Trophoblast cell (in vitro differentiated cells and primary cell): ENCODE data around the gene RIPPLY3.
"Not testable (repeated sequence)": the region's sequence is repeated elsewhere in the genome, so short reads cannot be mapped to it uniquely, and the experiment has no call there.

ENCODE experiments used
- DNase-seq, 2 donors: peaks; one replicate each; pipeline ENCODE4 v3.0.0-alpha.2; 2016
- H2AFZ ChIP-seq: 2 replicates; pipeline ENCODE4 v1.6.1; 2013; ENCODE audit warnings: low read length, moderate library complexity, mild to moderate bottlenecking; ENCODE audit not compliant: insufficient read depth, poor library complexity
- H2AK5ac ChIP-seq: 2 replicates; pipeline ENCODE4 v1.6.1; 2013; ENCODE audit warnings: mild to moderate bottlenecking, low read length
- H2BK120ac ChIP-seq: 2 replicates; pipeline ENCODE4 v1.6.1; 2013; ENCODE audit warnings: low read length, mild to moderate bottlenecking, moderate library complexity; ENCODE audit not compliant: insufficient read depth, poor library complexity
- H2BK12ac ChIP-seq: 2 replicates; pipeline ENCODE4 v1.6.1; 2013; ENCODE audit warnings: mild to moderate bottlenecking, low read length, moderate library complexity
- H2BK5ac ChIP-seq: 2 replicates; pipeline ENCODE4 v1.6.1; 2013; ENCODE audit warnings: low read length, low read depth, moderate library complexity, mild to moderate bottlenecking; ENCODE audit not compliant: poor library complexity
- H3K14ac ChIP-seq: 2 replicates; pipeline ENCODE4 v1.6.1; 2013; ENCODE audit warnings: mild to moderate bottlenecking, low read length
- H3K18ac ChIP-seq: 2 replicates; pipeline ENCODE4 v1.6.1; 2013; ENCODE audit warnings: mild to moderate bottlenecking, low read length
- H3K23ac ChIP-seq: 2 replicates; pipeline ENCODE4 v1.6.1; 2013; ENCODE audit warnings: low read length
- H3K27ac ChIP-seq: 2 replicates; pipeline ENCODE4 v1.5.1; 2013; ENCODE audit warnings: low read depth, mild to moderate bottlenecking, inconsistent platforms, low read length, moderate library complexity
- H3K27me3 ChIP-seq: 2 replicates; pipeline ENCODE4 v1.6.1; 2013; ENCODE audit warnings: inconsistent platforms, mild to moderate bottlenecking, low read length, moderate library complexity; ENCODE audit not compliant: insufficient read depth
- H3K36me3 ChIP-seq, 2 experiments: 1 replicate in 1 of 2; 2 replicates in 1 of 2; pipeline ENCODE4 v1.6.1; 2013; ENCODE audit warnings: low read length in 2 of 2, mild to moderate bottlenecking in 2 of 2, moderate library complexity in 1 of 2; ENCODE audit not compliant: insufficient read depth in 2 of 2, control insufficient read depth in 1 of 2
- H3K4ac ChIP-seq: 2 replicates; pipeline ENCODE4 v1.6.1; 2013; ENCODE audit warnings: low read depth, mild to moderate bottlenecking, low read length, moderate library complexity
- H3K4me1 ChIP-seq, 2 experiments: 1 replicate in 1 of 2; 2 replicates in 1 of 2; pipeline ENCODE4 v1.6.1; 2013; ENCODE audit warnings: low read length in 2 of 2, mild to moderate bottlenecking in 2 of 2, moderate library complexity in 1 of 2; ENCODE audit not compliant: insufficient read depth in 2 of 2, control insufficient read depth in 1 of 2
- H3K4me2 ChIP-seq: 2 replicates; pipeline ENCODE4 v1.6.1; 2013; ENCODE audit warnings: inconsistent platforms, mild to moderate bottlenecking, low read length, moderate library complexity
- H3K4me3 ChIP-seq: 2 replicates; pipeline ENCODE4 v1.5.1; 2013; ENCODE audit warnings: mild to moderate bottlenecking, low read depth, low read length, inconsistent platforms
- H3K79me1 ChIP-seq: one replicate; pipeline ENCODE4 v1.6.1; 2013; ENCODE audit warnings: low read length
- H3K79me2 ChIP-seq: 2 replicates; pipeline ENCODE4 v1.6.1; 2013; ENCODE audit warnings: low read length, mild to moderate bottlenecking; ENCODE audit not compliant: control insufficient read depth, insufficient read depth, poor library complexity
- H3K9ac ChIP-seq: 2 replicates; pipeline ENCODE4 v1.6.1; 2013; ENCODE audit warnings: mild to moderate bottlenecking, low read length
- H3K9me3 ChIP-seq: 2 replicates; pipeline ENCODE4 v1.6.1; 2013; ENCODE audit warnings: low read depth, mild to moderate bottlenecking, control low read depth, inconsistent platforms, low read length; ENCODE audit not compliant: insufficient read depth
- H4K12ac ChIP-seq: 2 replicates; pipeline ENCODE4 v1.6.1; 2013; ENCODE audit warnings: low read depth, mild to moderate bottlenecking, low read length, moderate library complexity
- H4K8ac ChIP-seq: 2 replicates; pipeline ENCODE4 v1.6.1; 2013; ENCODE audit warnings: low read depth, mild to moderate bottlenecking, low read length, moderate library complexity
- H4K91ac ChIP-seq: one replicate; pipeline ENCODE4 v1.6.1; 2013; ENCODE audit warnings: low read depth, mild to moderate bottlenecking, low read length, moderate library complexity
- WGBS: extraction: QIAGEN DNeasy Blood & Tissue Kit; methylation state at CpG from one replicate; pipeline ENCODE4 v1.1.7; 2013; ENCODE audit warnings: missing lambda C conversion rate; ENCODE audit not compliant: insufficient read length, insufficient coverage; ENCODE audit errors: extremely low coverage; 5-methylcytosine and 5-hydroxymethylcytosine counted together

Gene RIPPLY3

DNA sequence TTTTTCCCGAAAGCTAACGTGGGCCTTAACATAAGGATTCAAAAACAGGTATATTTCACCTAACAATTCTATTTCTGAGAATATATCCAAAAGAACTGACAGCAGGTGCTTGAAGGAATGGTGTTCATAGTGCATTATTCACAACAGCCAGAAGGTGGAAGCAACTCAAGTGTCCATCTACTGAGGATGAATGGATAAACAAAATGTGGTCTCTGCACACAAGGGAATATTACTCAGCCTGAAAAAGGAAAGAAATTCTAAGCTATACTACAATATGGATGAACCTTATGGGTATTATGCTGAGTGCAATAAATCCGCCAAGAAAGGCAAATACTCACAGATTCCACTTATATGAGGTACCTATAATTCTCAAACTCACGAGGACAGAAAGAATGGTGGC, 6.1 kb upstream of the RIPPLY3 start:
- Histone ChIP-seq H2AFZ (no peak overlapping the region), H3K4ac (no peak overlapping the region), H3K4me1 (no peaks in the 10 kb centered on the region), H3K79me1 (no peaks in the 10 kb centered on the region), H2BK5ac (no peak overlapping the region), H4K12ac (no peak overlapping the region), H3K27me3 (peaks cover 1% of the 10 kb centered on the region), H3K9me3 (peaks cover 4% of the 10 kb centered on the region), H3K14ac (no peak overlapping the region), H3K4me2 (no peak overlapping the region), H3K27ac (no peak overlapping the region), H3K79me2 (no peaks in the 10 kb centered on the region), H2AK5ac (no peak overlapping the region), H3K4me3 (no peak overlapping the region), H2BK12ac (no peak overlapping the region), H2BK120ac (no peak overlapping the region), H3K18ac (no peak overlapping the region), H4K8ac (no peak overlapping the region), H3K36me3 (no peaks in the 10 kb centered on the region), H3K23ac (no peak overlapping the region), H3K9ac (no peak overlapping the region), H4K91ac (no peak overlapping the region)
- DNase-seq: no peak
- no CpG with 5 or more reads among the region's 4 CpGs for WGBS

DNA sequence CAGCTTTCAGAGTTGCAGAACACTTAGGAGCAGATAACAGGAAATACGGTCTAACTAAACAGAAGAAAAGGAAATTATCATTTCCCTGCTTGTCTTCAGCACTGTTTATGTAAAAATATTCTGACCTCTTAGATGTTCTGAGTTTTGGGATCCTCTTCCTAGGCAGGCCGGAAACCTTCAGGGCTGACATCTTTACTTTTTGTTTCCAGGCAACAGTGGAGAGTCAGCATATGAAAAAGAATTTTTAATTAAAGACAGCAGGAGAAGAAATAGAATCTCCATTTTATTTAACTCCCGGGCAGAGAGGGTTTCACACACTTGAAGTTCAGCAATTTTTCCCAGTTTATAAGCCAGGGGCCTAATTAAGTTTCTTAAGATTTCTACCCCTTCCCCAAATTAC, 5.1 kb upstream of the RIPPLY3 start:
- Histone ChIP-seq H2AK5ac (no peak overlapping the region), H3K9me3 (peaks cover 4% of the 10 kb centered on the region), H4K8ac (no peak overlapping the region), H3K27ac (no peak overlapping the region), H3K27me3 (peaks cover 12% of the 10 kb centered on the region), H3K36me3 (no peaks in the 10 kb centered on the region), H3K9ac (no peak overlapping the region), H3K79me2 (no peaks in the 10 kb centered on the region), H3K14ac (no peak overlapping the region), H3K18ac (no peak overlapping the region), H3K23ac (no peak overlapping the region), H3K4ac (no peak overlapping the region), H2AFZ (no peak overlapping the region), H3K4me2 (no peak overlapping the region), H4K12ac (no peak overlapping the region), H2BK5ac (no peak overlapping the region), H3K79me1 (no peaks in the 10 kb centered on the region), H4K91ac (no peak overlapping the region), H2BK120ac (no peak overlapping the region), H3K4me3 (no peak overlapping the region), H2BK12ac (no peak overlapping the region), H3K4me1 (peaks cover 3 to 4% of the 10 kb centered on the region in 2 experiments)
- no peak for DNase-seq
- WGBS: no CpG with 5 or more reads among the region's 3 CpGs

DNA sequence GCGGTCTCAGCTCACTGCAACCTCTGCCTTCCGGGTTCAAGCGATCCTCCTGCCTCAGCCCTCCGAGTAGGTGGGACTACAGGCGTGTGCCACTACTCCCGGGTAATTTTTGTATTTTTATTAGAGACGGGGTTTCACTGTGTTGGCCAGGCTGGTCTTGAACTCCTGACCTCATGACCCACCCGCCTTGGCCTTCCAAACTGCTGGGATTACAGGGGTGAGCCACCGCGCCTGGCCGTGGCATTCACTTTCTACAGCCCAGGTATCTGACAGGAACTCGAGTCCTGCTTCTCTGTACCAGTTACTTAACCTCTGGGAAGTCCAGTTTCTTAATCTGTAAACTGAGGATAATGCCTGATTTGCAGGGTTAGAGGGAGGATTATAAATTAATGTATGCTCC, 3.7 kb upstream of the RIPPLY3 start:
- H3K36me3 ChIP-seq, H3K9ac ChIP-seq, H4K91ac ChIP-seq, H2BK5ac ChIP-seq, H3K18ac ChIP-seq, H2AFZ ChIP-seq, H3K79me1 ChIP-seq, H3K23ac ChIP-seq, H3K14ac ChIP-seq, H3K4me2 ChIP-seq, H2BK12ac ChIP-seq, H2BK120ac ChIP-seq, H3K9me3 ChIP-seq, H4K12ac ChIP-seq, H4K8ac ChIP-seq, H3K4me1 ChIP-seq, H3K79me2 ChIP-seq, H3K4ac ChIP-seq, H3K27ac ChIP-seq, H3K4me3 ChIP-seq, DNase-seq, H2AK5ac ChIP-seq: not testable (repeated sequence)
- WGBS: no CpG with 5 or more reads among the region's 12 CpGs
- H3K27me3 ChIP-seq: peaks cover 20% of the 10 kb centered on the region

DNA sequence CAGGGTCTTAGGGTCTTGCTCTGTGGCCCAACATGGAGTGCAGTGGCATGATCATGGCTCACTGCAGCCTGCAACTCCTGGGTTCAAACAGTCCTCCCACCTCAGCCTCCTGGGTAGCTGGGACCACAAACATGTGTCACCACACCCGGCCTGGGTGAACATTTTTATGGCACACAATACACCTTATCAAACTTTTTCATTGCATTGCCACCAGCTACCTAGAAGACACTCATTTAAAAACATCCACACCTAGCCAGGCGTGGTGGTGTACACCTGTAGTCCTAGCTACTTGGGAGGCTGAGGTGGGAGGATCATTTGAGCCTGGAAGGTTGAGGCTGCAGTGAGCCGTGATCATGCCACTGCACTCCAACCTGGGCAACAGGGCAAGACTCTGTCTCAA, 2.6 kb upstream of the RIPPLY3 start:
- H3K4me3 ChIP-seq, DNase-seq, H3K18ac ChIP-seq, H2BK12ac ChIP-seq, H3K4me2 ChIP-seq, H3K27ac ChIP-seq, H3K4ac ChIP-seq, H3K14ac ChIP-seq, H3K23ac ChIP-seq, H3K4me1 ChIP-seq, H3K9ac ChIP-seq, H4K91ac ChIP-seq, H2AFZ ChIP-seq, H3K79me2 ChIP-seq, H4K8ac ChIP-seq, H2BK5ac ChIP-seq, H2BK120ac ChIP-seq, H3K36me3 ChIP-seq, H3K79me1 ChIP-seq, H3K9me3 ChIP-seq, H4K12ac ChIP-seq, H2AK5ac ChIP-seq: not testable (repeated sequence)
- WGBS: no CpG with 5 or more reads among the region's 3 CpGs
- H3K27me3 ChIP-seq: peaks cover 20% of the 10 kb centered on the region
